Dendritic cell treated with granulocyte-macrophage colony-stimulating factor and Interleukin-4, amounts not matched to agents 40 ng/mL and 50 ng/mL, for 4 days (primary cell): Measurements from ENCODE around the gene ZNF594.
"Not testable (repeated sequence)": the region's sequence is repeated elsewhere in the genome, so short reads cannot be mapped to it uniquely, and the experiment has no call there.

ENCODE experiments used
- H3K27ac Mint-ChIP-seq: one replicate; pipeline ENCODE4 v1.8.0; 2022; ENCODE audit warnings: mild to moderate bottlenecking, mixed read lengths
- H3K27me3 Mint-ChIP-seq: one replicate; pipeline ENCODE4 v1.8.0; 2022; ENCODE audit warnings: mild to moderate bottlenecking, mixed read lengths
- H3K36me3 Mint-ChIP-seq: one replicate; pipeline ENCODE4 v1.8.0; 2022; ENCODE audit warnings: low read depth, mixed read lengths
- H3K4me1 Mint-ChIP-seq: one replicate; pipeline ENCODE4 v1.8.0; 2022; ENCODE audit warnings: low read depth, mixed read lengths
- H3K4me3 Mint-ChIP-seq: one replicate; pipeline ENCODE4 v1.8.0; 2022; ENCODE audit warnings: mild to moderate bottlenecking, moderate library complexity, mixed read lengths
- H3K9me3 Mint-ChIP-seq: one replicate; pipeline ENCODE4 v1.8.0; 2022; ENCODE audit warnings: mixed read lengths
- intact Hi-C: fragments of 100-400 bp; cut with micrococcal nuclease; formaldehyde crosslinking; loops from one replicate; pipeline ENCODE4 v1.15.0; 2022

The ZNF594 gene

GRCh38 chr17:5136580-5137412 is 54.9 kb downstream of the ZNF594 start:
- H3K36me3 Mint-ChIP-seq, intact Hi-C loops, H3K27ac Mint-ChIP-seq, H3K4me3 Mint-ChIP-seq, H3K9me3 Mint-ChIP-seq, H3K4me1 Mint-ChIP-seq: not testable (repeated sequence)
- H3K27me3 Mint-ChIP-seq = peaks cover 16% of the 10 kb centered on the region

GRCh38 chr17:5135726-5136579 is 55.7 kb downstream of the ZNF594 start:
- H3K4me3 Mint-ChIP-seq = no peak overlapping the region
- no peak overlapping the region for H3K27ac Mint-ChIP-seq
- H3K27me3 Mint-ChIP-seq = peaks cover 16% of the 10 kb centered on the region
- no peaks in the 10 kb centered on the region for H3K4me1 Mint-ChIP-seq
- no peaks in the 10 kb centered on the region for H3K9me3 Mint-ChIP-seq
- intact Hi-C loops = no loop called here
- no peaks in the 10 kb centered on the region for H3K36me3 Mint-ChIP-seq

- H3K4me1 Mint-ChIP-seq, H3K36me3 Mint-ChIP-seq, H3K4me3 Mint-ChIP-seq, intact Hi-C loops, H3K27ac Mint-ChIP-seq, H3K9me3 Mint-ChIP-seq: not testable (repeated sequence)
- H3K27me3 Mint-ChIP-seq = peaks cover 16% of the 10 kb centered on the region
Measured at GRCh38 chr17:5135131-5135712, 56.4 kb downstream of the ZNF594 start.

- H3K9me3 Mint-ChIP-seq, H3K36me3 Mint-ChIP-seq, intact Hi-C loops, H3K4me3 Mint-ChIP-seq, H3K27ac Mint-ChIP-seq, H3K4me1 Mint-ChIP-seq: not testable (repeated sequence)
- peaks cover 18% of the 10 kb centered on the region for H3K27me3 Mint-ChIP-seq
Measured at GRCh38 chr17:5134571-5134970, 57.1 kb downstream of the ZNF594 start.

GRCh38 chr17:5133961-5134360 is 57.7 kb downstream of the ZNF594 start:
- H3K4me1 Mint-ChIP-seq, intact Hi-C loops, H3K36me3 Mint-ChIP-seq, H3K9me3 Mint-ChIP-seq, H3K27ac Mint-ChIP-seq, H3K4me3 Mint-ChIP-seq: not testable (repeated sequence)
- peaks cover 18% of the 10 kb centered on the region for H3K27me3 Mint-ChIP-seq

GRCh38 chr17:5133311-5133710 is 58.4 kb downstream of the ZNF594 start:
- Mint-ChIP-seq H3K4me1 (no peaks in the 10 kb centered on the region), H3K9me3 (no peaks in the 10 kb centered on the region), H3K27me3 (peaks cover 18% of the 10 kb centered on the region), H3K27ac (no peak overlapping the region), H3K4me3 (no peak overlapping the region), H3K36me3 (no peaks in the 10 kb centered on the region)
- intact Hi-C loops = no loop called here

GRCh38 chr17:5132503-5133225 is 59.0 kb downstream of the ZNF594 start:
- H3K4me3 Mint-ChIP-seq, H3K27ac Mint-ChIP-seq, intact Hi-C loops: not testable (repeated sequence)

GRCh38 chr17:5131799-5132502 is 59.7 kb downstream of the ZNF594 start:
- not testable (repeated sequence) for H3K4me3 Mint-ChIP-seq

More at GRCh38 chr17:5132503-5133225, 59.0 kb downstream of the ZNF594 start:
- H3K36me3 Mint-ChIP-seq, H3K9me3 Mint-ChIP-seq, H3K4me1 Mint-ChIP-seq: not testable (repeated sequence)
- H3K27me3 Mint-ChIP-seq = peaks cover 18% of the 10 kb centered on the region

GRCh38 chr17:5131146-5131715 is 60.4 kb downstream of the ZNF594 start:
- no peak overlapping the region for H3K27ac Mint-ChIP-seq
- H3K4me3 Mint-ChIP-seq = no peak overlapping the region
- no peaks in the 10 kb centered on the region for H3K36me3 Mint-ChIP-seq
- H3K27me3 Mint-ChIP-seq = peaks cover 19% of the 10 kb centered on the region
- H3K9me3 Mint-ChIP-seq = no peaks in the 10 kb centered on the region
- H3K4me1 Mint-ChIP-seq = no peaks in the 10 kb centered on the region
- intact Hi-C loops = no loop called here

More at GRCh38 chr17:5131799-5132502, 59.7 kb downstream of the ZNF594 start:
- H3K27ac Mint-ChIP-seq, H3K4me1 Mint-ChIP-seq, H3K36me3 Mint-ChIP-seq, intact Hi-C loops, H3K9me3 Mint-ChIP-seq: not testable (repeated sequence)
- peaks cover 20% of the 10 kb centered on the region for H3K27me3 Mint-ChIP-seq

- H3K9me3 Mint-ChIP-seq, H3K4me1 Mint-ChIP-seq, H3K4me3 Mint-ChIP-seq, H3K27ac Mint-ChIP-seq, H3K36me3 Mint-ChIP-seq, intact Hi-C loops: not testable (repeated sequence)
- H3K27me3 Mint-ChIP-seq = peaks cover 16% of the 10 kb centered on the region
Measured at GRCh38 chr17:5130687-5131086, 61.0 kb downstream of the ZNF594 start.

- peaks cover 16% of the 10 kb centered on the region for H3K27me3 Mint-ChIP-seq
- H3K9me3 Mint-ChIP-seq, H3K27ac Mint-ChIP-seq: not testable (repeated sequence)
Measured at GRCh38 chr17:5130261-5130660, 61.4 kb downstream of the ZNF594 start.

GRCh38 chr17:5129770-5130169 is 61.9 kb downstream of the ZNF594 start:
- H3K9me3 Mint-ChIP-seq, H3K4me1 Mint-ChIP-seq, H3K36me3 Mint-ChIP-seq, H3K4me3 Mint-ChIP-seq, H3K27ac Mint-ChIP-seq, intact Hi-C loops: not testable (repeated sequence)
- H3K27me3 Mint-ChIP-seq = peaks cover 17% of the 10 kb centered on the region

More at GRCh38 chr17:5130261-5130660, 61.4 kb downstream of the ZNF594 start:
- H3K4me3 Mint-ChIP-seq, H3K36me3 Mint-ChIP-seq, intact Hi-C loops, H3K4me1 Mint-ChIP-seq: not testable (repeated sequence)
